GM18909 (cell line): ENCODE results near the gene ECT2L.

Experiments
- ATAC-seq: cut with Tn5 transposase; IDR thresholded peaks from one replicate; pipeline ENCODE4 v1.9.1; 2021; ENCODE audit warnings: mild to moderate bottlenecking; ENCODE audit not compliant: unreplicated experiment, poor library complexity

ECT2L gene

GRCh38 chr6:138795809-138796603 is at the start of gene ECT2L:
Gene ECT2L (plus strand): TSS chr6:138796087. CDS start chr6:138813275, 17,188 bp downstream.
- no peak for ATAC-seq

- no peak for ATAC-seq
Observed at GRCh38 chr6:138752017-138752416, 43.9 kb upstream of the ECT2L start.

- ATAC-seq: no peak
Observed at GRCh38 chr6:138757136-138757535, 38.8 kb upstream of the ECT2L start.

- ATAC-seq: no peak
Observed at GRCh38 chr6:138765896-138766655, 29.8 kb upstream of the ECT2L start.

- no peak for ATAC-seq
Observed at GRCh38 chr6:138769102-138769676, 26.7 kb upstream of the ECT2L start.

- peak; percentile 1 for ATAC-seq
Observed at GRCh38 chr6:138772596-138773176, 23.2 kb upstream of the ECT2L start.

GRCh38 chr6:138773177-138774091 is 22.5 kb upstream of the ECT2L start, which contains the start of gene CCDC28A:
Gene CCDC28A (plus strand): TSS chr6:138773769. CDS start chr6:138776121, 2,352 bp downstream.
- peak; percentile 94 for ATAC-seq

- ATAC-seq: no peak
Observed at GRCh38 chr6:138774370-138774769, 21.5 kb upstream of the ECT2L start.

GRCh38 chr6:138776659-138777058 is 19.2 kb upstream of the ECT2L start:
- no peak for ATAC-seq

GRCh38 chr6:138778331-138778730 is 17.6 kb upstream of the ECT2L start:
- ATAC-seq: no peak

GRCh38 chr6:138782243-138782642 is 13.6 kb upstream of the ECT2L start:
- no peak for ATAC-seq

GRCh38 chr6:138785079-138785478 is 10.8 kb upstream of the ECT2L start:
- no peak for ATAC-seq

- ATAC-seq: no peak
Observed at GRCh38 chr6:138785980-138786379, 9.9 kb upstream of the ECT2L start.

GRCh38 chr6:138787138-138787537 is 8.7 kb upstream of the ECT2L start:
- no peak for ATAC-seq

- ATAC-seq: no peak
Observed at GRCh38 chr6:138796771-138797170, 884 bp downstream of the ECT2L start.

- no peak for ATAC-seq
Observed at GRCh38 chr6:138797806-138798446, 2.0 kb downstream of the ECT2L start.

GRCh38 chr6:138800377-138801150 is 4.7 kb downstream of the ECT2L start:
- no peak for ATAC-seq

GRCh38 chr6:138803331-138803730 is 7.4 kb downstream of the ECT2L start:
- no peak for ATAC-seq
